NB4 (cell line): ENCODE results near the gene GRHL1.
"Not testable (repeated sequence)": the region's sequence is repeated elsewhere in the genome, so short reads cannot be mapped to it uniquely, and the experiment has no call there.

Experiments used
- CTCF ChIP-seq: IDR thresholded peaks from one replicate; pipeline ENCODE4 v1.5.1; 2012; ENCODE audit warnings: low read depth, low read length
- POLR2A ChIP-seq: IDR thresholded peaks from 2 replicates; pipeline ENCODE4 v1.6.1; 2011; ENCODE audit warnings: mild to moderate bottlenecking; ENCODE audit not compliant: insufficient read length; ENCODE audit errors: extremely low read depth

GRCh38 chr2:9927020-9927419 is 24.5 kb upstream of the GRHL1 start:
- not testable (repeated sequence) for TF ChIP-seq CTCF, POLR2A
